GM21381 (cell line): ENCODE data around the gene TMEM243.
A peak's percentile ranks its signal among the peaks of the same experiment; 100 is the strongest.
"Not testable (repeated sequence)": the region's sequence is repeated elsewhere in the genome, so short reads cannot be mapped to it uniquely, and the experiment has no call there.

Source experiments
- ATAC-seq: cut with Tn5 transposase; IDR thresholded peaks from one replicate; pipeline ENCODE4 v1.9.1; 2021; ENCODE audit warnings: mild to moderate bottlenecking, moderate library complexity; ENCODE audit not compliant: unreplicated experiment

Gene TMEM243

DNA sequence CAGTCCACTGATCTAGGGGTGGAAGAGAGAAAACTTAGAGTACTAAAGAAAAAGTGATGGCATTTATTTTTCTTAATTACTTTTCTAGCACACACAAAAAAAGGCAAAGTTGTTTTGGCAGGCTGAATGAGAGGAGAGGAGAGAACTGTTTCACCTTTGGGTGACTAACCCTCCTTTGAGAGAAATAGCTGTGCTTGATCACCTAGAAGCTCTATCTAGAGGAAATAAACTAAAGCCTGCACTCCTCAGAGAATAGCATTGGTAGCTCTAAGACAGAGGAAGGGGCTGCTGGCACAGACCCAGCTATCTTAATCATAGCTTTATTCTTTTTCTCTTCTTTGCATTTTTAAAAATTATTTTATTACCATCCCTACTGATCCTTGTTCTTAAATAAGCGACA lies 6.3 kb downstream of the TMEM243 start:
- no peak for ATAC-seq

- no peak for ATAC-seq
Measured at GRCh38 chr7:87212498-87212897, 7.0 kb downstream of the TMEM243 start.

- no peak for ATAC-seq
Measured at GRCh38 chr7:87210506-87210905, 9.0 kb downstream of the TMEM243 start.

DNA sequence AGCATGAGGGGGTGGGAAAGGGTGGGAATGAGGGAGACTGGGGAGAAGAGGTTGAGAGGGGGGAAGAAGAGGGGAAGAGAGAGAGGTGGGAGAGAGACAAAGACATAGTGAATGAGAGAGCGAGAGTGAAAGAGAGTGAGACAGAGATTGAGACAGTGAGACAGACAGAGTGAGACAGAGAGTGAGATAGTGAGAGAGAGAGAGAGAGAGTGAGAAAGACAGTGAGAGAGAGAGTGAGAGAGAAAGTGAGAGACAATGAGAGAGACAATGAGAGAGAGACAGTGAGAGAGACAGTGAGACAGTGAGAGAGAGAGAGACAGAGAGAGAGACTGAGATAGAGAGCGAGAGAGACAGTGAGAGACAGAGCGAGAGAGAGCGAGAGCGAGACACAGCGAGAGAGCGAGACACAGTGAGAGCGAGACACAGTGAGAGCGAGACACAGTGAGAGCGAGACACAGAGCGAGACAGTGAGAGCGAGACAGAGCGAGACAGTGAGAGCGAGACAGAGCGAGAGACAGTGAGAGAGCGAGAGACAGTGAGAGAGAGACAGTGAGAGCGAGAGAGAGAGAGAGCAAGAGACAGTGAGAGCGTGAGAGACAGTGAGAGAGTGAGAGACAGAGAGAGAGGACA lies 10.1 kb downstream of the TMEM243 start:
- no peak for ATAC-seq

- ATAC-seq = no peak
Measured at GRCh38 chr7:87206361-87206760, 13.2 kb downstream of the TMEM243 start.

DNA sequence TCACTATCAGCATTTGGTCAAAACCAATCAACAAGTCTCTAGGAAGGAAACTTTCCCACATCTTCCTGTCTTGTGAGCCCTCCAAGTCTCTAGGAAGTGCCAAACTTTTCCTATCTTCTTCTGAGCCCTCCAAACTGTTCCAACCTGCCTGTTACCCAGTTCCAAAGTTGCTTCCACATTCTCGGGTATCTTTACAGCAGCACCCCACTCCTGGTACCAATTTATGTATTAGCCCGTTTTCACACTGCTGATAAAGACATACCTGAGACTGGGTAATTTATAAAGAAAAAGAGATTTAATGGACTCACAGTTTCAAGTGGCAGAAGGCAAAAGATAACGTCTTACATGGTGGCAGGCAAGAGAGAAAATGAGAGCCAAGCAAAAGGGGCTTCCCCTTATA lies 13.8 kb downstream of the TMEM243 start:
- ATAC-seq = not testable (repeated sequence)

- no peak for ATAC-seq
Measured at GRCh38 chr7:87204933-87205332, 14.6 kb downstream of the TMEM243 start.

DNA sequence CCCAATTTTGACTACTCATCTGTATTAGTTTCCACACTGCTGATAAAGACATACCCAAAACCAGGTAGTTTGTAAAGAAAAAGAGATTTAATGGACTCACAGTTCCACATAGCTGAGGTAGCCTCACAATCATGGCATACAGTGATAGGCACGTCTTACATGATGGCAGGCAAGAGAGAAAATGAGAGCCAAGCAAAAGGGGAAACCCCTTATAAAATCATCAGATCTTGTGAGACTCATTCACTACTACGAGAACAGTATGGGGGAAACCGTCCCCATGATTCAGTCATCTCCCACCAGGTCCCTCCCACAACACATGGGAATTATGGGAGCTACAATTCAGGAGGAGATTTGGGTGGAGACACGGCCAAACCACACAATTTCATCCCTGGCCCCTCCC lies 15.6 kb downstream of the TMEM243 start:
- not testable (repeated sequence) for ATAC-seq

- peak; percentile 34 for ATAC-seq
Measured at GRCh38 chr7:87202705-87203104, 16.8 kb downstream of the TMEM243 start.

DNA sequence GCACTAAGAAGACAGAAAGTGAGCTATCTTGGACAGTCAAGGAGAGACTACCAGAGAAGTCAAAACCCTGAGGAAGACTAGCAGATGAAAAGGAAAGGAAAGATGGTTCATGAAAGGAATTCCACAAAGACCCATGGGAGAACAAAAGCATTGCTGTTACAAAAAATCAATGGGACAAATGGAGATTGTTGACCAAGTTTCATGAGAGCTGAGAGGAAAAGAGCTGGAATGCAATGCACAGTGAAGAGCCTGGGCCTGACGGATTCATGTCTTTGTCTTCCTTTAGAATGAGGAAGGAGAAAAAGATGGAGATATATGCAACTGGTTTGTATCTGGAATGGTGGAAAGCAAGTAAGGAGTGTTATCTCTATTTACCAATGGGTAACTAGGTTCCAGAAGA lies 17.3 kb downstream of the TMEM243 start:
- no peak for ATAC-seq

DNA sequence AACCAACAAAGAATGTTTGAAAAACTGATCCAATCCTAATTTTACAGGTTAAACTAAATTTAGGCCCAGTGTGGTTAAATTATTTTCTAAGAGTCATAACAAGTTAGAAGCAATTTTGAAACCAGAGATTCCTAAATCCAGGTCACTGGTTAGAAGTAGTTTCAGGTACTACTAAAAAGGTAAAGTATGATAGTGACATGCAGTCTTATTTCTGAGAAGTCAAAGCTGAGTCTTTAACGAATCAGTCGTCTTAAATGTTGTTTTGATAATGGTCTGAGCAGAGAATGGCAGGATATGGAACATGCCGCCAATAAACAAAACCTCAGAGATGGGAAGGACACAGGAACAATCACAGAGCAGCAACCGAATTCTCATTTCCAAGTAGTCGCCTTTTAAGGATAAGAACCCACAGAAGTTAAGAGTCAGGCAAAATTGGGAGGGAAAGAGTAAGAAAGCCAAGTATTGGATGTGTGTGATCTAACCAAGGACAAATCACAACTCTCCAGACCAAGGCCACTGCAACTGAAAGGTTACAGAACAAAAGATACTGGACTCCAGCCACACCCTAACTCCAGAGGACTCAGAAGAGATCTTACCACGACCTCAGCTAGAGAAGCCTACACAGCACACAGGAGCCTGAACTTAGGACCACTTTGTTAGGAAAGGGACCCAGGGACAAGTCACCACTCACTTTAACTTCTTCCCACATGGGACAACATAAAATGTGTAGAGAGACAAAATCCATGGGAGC lies 19.7 kb downstream of the TMEM243 start:
- no peak for ATAC-seq

- no peak for ATAC-seq
Measured at GRCh38 chr7:87199241-87199640, 20.3 kb downstream of the TMEM243 start.

GRCh38 chr7:87193912-87194311 lies 25.6 kb downstream of the TMEM243 start:
- no peak for ATAC-seq

- ATAC-seq = no peak
Measured at GRCh38 chr7:87192784-87193487, 26.6 kb downstream of the TMEM243 start.

- no peak for ATAC-seq
Measured at GRCh38 chr7:87190783-87191182, 28.7 kb downstream of the TMEM243 start.

GRCh38 chr7:87188930-87189329 lies 30.6 kb downstream of the TMEM243 start:
- no peak for ATAC-seq

GRCh38 chr7:87187120-87187519 lies 32.4 kb downstream of the TMEM243 start:
- ATAC-seq = no peak

DNA sequence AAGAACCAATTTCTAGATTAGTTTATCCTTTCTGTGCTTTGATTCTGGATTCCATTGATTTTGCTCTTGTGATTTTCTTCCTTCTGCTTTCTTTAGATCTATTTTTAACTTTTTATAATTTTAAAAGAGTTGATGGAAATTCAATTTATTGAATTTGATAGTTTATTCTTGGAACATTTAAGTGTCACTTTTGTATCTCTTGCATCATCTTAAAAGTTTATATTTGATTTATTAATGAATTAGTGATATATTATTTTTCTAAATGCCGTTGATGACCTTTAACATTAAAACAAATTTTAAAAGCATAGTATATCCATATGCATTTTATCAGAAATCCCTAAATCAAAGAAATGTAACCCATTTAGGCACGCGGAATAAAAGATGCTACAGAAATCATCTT lies 40.4 kb downstream of the TMEM243 start:
- ATAC-seq = no peak

DNA sequence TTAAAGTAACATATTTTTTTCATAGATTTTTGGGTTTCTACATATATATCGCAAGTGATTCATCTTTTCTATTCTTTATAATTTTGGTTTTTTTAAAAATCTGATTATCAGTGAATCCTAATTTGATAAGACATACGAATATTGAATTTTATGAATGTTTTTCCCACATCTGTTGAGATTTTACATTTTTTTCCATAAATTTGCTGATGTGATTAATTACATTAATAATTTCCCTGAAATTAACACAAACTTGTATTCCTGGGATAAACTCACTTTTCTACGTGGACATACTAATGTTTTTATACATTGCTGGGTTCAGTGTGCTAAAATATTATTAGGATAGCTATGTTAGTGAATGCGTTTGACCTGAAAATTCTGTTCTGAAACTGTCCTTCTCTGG lies 41.2 kb downstream of the TMEM243 start:
- no peak for ATAC-seq

DNA sequence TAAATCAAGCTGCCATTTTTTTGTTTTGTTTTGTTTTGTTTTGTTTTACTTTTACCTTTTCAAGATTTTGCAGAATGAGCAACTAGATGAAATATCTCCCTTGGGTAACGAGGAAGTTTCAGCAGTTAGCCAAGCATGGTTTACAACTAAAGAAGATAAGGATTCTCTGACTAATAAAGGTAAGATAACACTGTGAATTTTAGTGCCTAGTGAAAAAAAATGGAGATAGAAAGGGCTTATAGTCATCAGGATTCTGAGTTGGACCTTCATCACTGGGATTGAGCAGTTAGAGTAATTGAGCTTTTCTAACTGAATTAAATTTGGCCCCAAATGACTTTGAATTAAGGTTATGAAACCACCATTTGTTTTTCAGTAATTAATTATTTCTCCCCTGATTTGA lies 46.1 kb downstream of the TMEM243 start:
- ATAC-seq = no peak

- ATAC-seq = no peak
Measured at GRCh38 chr7:87171282-87171934, 48.1 kb downstream of the TMEM243 start.

DNA sequence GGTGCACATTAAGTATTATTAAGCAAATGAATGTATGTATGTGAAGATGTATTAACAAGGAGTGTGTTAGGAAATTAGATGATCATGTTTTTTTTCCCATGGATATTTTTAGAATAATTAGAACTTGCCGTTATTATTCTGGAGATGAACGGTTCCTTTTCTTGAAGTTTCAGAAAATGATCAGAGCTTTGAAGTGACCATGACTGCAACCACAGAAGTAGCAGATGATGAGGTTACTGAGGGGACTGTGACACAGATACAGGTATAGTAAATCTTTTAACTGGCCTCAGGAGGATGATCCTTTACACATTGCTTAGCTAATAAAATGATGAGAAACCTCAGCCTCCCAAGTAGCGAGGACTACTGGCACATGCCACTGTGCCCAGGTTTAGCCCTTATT lies 48.7 kb downstream of the TMEM243 start:
- no peak for ATAC-seq
